ENCODE measurements around the gene CCDC85B. TPM values are rescaled to one million over a fixed set of nuclear protein-coding genes. Genes with fewer than 3 reads are reported as not detected.

The CCDC85B gene
- total RNA-seq, 1 experiment from 2014 or later = 55.3 TPM

DNA sequence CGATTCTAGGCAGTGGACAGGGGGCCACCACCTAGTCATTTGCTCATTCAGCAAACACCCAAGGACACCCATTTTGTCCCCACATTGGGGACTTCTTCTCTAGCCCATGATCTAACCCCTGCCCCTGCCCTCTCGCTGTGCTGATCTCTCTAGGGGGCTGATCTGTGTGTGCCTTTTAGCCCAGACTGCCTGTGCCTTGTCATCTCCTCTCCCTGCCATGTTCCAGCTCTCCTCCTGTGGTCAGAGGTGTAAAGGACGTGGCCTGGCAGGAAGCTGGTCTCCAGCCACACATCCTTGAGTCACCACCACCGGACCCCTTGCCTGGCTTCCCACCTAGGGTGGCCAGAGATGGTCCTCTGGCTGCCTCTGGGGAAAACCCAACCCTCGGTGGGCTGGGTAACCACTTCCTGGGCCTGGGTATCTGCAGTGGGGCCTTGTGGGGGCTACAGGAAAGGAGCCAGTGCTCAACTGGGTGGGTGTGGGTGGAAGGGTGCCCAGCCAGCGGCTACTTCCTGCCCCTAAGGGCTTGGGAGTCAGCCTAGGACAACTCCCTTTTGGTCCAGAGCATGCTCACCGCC, 9.5 kb upstream of the CCDC85B start:
- POLR2A ChIA-PET = no interaction called here
- CTCF ChIA-PET = interaction anchor here (0.6 to 2.7 kb wide), 4 partner anchors 8 to 21 kb away, joined by 4 to 12 read pairs (median 6); partner anchors contain the start of genes CCDC85B, FIBP and MUS81
- Mint-ChIP-seq H3K9me3 (no peaks in the 10 kb centered on the region), H3K27ac (no peak overlapping the region), H3K27me3 (ENCODE audit: low read depth) (peaks cover 12% of the 10 kb centered on the region), H3K4me3 (no peak overlapping the region), H3K36me3 (peaks cover 30% of the 10 kb centered on the region), H3K4me1 (peaks cover 2% of the 10 kb centered on the region)
- DNase-seq (ENCODE audit: low spot score) (no peak), ATAC-seq (no peak)
- TF ChIP-seq, protein P1, sequence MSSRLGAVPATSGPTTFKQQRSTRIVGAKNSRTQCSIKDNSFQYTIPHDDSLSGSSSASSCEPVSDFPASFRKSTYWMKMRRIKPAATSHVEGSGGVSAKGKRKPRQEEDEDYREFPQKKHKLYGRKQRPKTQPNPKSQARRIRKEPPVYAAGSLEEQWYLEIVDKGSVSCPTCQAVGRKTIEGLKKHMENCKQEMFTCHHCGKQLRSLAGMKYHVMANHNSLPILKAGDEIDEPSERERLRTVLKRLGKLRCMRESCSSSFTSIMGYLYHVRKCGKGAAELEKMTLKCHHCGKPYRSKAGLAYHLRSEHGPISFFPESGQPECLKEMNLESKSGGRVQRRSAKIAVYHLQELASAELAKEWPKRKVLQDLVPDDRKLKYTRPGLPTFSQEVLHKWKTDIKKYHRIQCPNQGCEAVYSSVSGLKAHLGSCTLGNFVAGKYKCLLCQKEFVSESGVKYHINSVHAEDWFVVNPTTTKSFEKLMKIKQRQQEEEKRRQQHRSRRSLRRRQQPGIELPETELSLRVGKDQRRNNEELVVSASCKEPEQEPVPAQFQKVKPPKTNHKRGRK (CRISPR knock-in tag; IDR thresholded peaks at IDR 0.05; ENCODE audit: borderline replicate concordance) = no peak
- TF ChIP-seq CBFB (CRISPR knock-in tag; IDR thresholded peaks at IDR 0.05; ENCODE audit: low read depth) (no peak), SOX15 (CRISPR knock-in tag; IDR thresholded peaks at IDR 0.05) (no peak), FOXK1 (CRISPR knock-in tag; IDR thresholded peaks at IDR 0.05) (no peak), IRF2 (CRISPR knock-in tag; IDR thresholded peaks at IDR 0.05; ENCODE audit: borderline replicate concordance, low read depth) (no peak), ZNF416 (CRISPR knock-in tag; IDR thresholded peaks at IDR 0.05) (no peak), HMGA2 (CRISPR knock-in tag; IDR thresholded peaks at IDR 0.05) (no peak), TP53 (CRISPR knock-in tag; IDR thresholded peaks at IDR 0.05) (no peak), GABPB1 (CRISPR knock-in tag; IDR thresholded peaks at IDR 0.05) (no peak), ZNF423 (CRISPR knock-in tag; IDR thresholded peaks at IDR 0.05) (no peak), ZNF263 (CRISPR knock-in tag; IDR thresholded peaks at IDR 0.05; ENCODE audit: low read depth) (no peak), CREB1 (CRISPR knock-in tag; IDR thresholded peaks at IDR 0.05) (no peak), CREM (CRISPR knock-in tag; IDR thresholded peaks at IDR 0.05) (no peak)
- TF ChIP-seq, protein P2, sequence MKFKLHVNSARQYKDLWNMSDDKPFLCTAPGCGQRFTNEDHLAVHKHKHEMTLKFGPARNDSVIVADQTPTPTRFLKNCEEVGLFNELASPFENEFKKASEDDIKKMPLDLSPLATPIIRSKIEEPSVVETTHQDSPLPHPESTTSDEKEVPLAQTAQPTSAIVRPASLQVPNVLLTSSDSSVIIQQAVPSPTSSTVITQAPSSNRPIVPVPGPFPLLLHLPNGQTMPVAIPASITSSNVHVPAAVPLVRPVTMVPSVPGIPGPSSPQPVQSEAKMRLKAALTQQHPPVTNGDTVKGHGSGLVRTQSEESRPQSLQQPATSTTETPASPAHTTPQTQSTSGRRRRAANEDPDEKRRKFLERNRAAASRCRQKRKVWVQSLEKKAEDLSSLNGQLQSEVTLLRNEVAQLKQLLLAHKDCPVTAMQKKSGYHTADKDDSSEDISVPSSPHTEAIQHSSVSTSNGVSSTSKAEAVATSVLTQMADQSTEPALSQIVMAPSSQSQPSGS (CRISPR knock-in tag; IDR thresholded peaks at IDR 0.05; ENCODE audit: borderline replicate concordance, low read depth) = no peak
- TF ChIP-seq, protein P3, sequence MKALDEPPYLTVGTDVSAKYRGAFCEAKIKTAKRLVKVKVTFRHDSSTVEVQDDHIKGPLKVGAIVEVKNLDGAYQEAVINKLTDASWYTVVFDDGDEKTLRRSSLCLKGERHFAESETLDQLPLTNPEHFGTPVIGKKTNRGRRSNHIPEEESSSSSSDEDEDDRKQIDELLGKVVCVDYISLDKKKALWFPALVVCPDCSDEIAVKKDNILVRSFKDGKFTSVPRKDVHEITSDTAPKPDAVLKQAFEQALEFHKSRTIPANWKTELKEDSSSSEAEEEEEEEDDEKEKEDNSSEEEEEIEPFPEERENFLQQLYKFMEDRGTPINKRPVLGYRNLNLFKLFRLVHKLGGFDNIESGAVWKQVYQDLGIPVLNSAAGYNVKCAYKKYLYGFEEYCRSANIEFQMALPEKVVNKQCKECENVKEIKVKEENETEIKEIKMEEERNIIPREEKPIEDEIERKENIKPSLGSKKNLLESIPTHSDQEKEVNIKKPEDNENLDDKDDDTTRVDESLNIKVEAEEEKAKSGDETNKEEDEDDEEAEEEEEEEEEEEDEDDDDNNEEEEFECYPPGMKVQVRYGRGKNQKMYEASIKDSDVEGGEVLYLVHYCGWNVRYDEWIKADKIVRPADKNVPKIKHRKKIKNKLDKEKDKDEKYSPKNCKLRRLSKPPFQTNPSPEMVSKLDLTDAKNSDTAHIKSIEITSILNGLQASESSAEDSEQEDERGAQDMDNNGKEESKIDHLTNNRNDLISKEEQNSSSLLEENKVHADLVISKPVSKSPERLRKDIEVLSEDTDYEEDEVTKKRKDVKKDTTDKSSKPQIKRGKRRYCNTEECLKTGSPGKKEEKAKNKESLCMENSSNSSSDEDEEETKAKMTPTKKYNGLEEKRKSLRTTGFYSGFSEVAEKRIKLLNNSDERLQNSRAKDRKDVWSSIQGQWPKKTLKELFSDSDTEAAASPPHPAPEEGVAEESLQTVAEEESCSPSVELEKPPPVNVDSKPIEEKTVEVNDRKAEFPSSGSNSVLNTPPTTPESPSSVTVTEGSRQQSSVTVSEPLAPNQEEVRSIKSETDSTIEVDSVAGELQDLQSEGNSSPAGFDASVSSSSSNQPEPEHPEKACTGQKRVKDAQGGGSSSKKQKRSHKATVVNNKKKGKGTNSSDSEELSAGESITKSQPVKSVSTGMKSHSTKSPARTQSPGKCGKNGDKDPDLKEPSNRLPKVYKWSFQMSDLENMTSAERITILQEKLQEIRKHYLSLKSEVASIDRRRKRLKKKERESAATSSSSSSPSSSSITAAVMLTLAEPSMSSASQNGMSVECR (CRISPR knock-in tag; IDR thresholded peaks at IDR 0.05; ENCODE audit: borderline replicate concordance) = no peak
- TF ChIP-seq, protein P4, sequence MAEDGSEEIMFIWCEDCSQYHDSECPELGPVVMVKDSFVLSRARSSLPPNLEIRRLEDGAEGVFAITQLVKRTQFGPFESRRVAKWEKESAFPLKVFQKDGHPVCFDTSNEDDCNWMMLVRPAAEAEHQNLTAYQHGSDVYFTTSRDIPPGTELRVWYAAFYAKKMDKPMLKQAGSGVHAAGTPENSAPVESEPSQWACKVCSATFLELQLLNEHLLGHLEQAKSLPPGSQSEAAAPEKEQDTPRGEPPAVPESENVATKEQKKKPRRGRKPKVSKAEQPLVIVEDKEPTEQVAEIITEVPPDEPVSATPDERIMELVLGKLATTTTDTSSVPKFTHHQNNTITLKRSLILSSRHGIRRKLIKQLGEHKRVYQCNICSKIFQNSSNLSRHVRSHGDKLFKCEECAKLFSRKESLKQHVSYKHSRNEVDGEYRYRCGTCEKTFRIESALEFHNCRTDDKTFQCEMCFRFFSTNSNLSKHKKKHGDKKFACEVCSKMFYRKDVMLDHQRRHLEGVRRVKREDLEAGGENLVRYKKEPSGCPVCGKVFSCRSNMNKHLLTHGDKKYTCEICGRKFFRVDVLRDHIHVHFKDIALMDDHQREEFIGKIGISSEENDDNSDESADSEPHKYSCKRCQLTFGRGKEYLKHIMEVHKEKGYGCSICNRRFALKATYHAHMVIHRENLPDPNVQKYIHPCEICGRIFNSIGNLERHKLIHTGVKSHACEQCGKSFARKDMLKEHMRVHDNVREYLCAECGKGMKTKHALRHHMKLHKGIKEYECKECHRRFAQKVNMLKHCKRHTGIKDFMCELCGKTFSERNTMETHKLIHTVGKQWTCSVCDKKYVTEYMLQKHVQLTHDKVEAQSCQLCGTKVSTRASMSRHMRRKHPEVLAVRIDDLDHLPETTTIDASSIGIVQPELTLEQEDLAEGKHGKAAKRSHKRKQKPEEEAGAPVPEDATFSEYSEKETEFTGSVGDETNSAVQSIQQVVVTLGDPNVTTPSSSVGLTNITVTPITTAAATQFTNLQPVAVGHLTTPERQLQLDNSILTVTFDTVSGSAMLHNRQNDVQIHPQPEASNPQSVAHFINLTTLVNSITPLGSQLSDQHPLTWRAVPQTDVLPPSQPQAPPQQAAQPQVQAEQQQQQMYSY (CRISPR knock-in tag; IDR thresholded peaks at IDR 0.05) = no peak
- TF ChIP-seq, protein P5, sequence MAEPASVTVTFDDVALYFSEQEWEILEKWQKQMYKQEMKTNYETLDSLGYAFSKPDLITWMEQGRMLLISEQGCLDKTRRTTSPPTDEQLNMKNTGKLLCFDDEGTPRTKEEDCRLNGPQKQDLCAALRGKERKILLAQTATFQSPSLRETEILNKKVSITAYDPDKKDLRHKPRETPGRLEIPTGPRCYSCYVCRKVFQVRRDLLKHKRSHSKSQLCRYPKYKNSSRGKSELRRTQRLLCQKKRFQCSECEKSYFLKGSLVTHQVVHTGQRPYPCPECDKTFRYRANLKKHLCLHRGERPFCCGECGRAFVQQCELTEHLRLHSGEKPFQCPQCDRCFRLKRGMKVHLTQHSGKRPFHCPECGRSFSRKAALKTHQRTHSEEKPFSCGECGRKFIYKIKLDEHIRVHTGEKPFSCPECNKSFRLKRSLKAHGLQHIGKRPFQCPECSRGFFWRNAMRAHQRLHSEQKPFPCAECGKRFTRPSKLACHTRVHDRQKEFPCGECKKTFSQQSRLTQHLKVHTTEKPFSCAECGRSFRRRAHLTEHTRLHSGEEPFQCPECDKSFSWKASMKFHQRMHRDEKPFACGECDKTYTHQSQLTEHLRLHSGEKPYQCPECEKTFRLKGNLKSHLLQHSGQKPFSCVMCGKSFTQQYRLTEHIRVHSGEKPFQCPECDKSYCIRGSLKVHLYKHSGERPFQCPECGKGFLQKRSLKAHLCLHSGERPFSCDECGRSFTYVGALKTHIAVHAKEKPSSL (CRISPR knock-in tag; conservative IDR thresholded peaks at IDR 0.05) = no peak
- TF ChIP-seq, protein P6, sequence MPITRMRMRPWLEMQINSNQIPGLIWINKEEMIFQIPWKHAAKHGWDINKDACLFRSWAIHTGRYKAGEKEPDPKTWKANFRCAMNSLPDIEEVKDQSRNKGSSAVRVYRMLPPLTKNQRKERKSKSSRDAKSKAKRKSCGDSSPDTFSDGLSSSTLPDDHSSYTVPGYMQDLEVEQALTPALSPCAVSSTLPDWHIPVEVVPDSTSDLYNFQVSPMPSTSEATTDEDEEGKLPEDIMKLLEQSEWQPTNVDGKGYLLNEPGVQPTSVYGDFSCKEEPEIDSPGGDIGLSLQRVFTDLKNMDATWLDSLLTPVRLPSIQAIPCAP (CRISPR knock-in tag; IDR thresholded peaks at IDR 0.05) = no peak
- TF ChIP-seq, protein P7, sequence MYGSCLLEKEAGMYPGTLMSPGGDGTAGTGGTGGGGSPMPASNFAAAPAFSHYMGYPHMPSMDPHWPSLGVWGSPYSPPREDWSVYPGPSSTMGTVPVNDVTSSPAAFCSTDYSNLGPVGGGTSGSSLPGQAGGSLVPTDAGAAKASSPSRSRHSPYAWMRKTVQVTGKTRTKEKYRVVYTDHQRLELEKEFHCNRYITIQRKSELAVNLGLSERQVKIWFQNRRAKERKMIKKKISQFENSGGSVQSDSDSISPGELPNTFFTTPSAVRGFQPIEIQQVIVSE (CRISPR knock-in tag; IDR thresholded peaks at IDR 0.05; ENCODE audit: borderline replicate concordance) = no peak
